Endometrial microvascular endothelial cells (primary cell): ENCODE measurements around the gene BBOX1. TPM values are rescaled to one million over a fixed set of nuclear protein-coding genes. Genes with fewer than 3 reads are reported as not detected.
"Not testable (repeated sequence)": the region's sequence is repeated elsewhere in the genome, so short reads cannot be mapped to it uniquely, and the experiment has no call there.

Source experiments
- in situ Hi-C: cut with HindIII; loops from 2 replicates; pipeline ENCODE4 v1.10.0; 2017; ENCODE audit warnings: low sequenced_read_pairs, low pct_unique_long_range_greater_than_20kb; ENCODE audit errors: inconsistent ontology term
- total RNA-seq: library from RNA; depleted of rRNA; stranded (reverse); fragments of >200 nt; gene quantifications from one replicate; pipeline ENCODE4 v1.2.3, GENCODE V29; 2015; ENCODE audit errors: inconsistent ontology term

The BBOX1 gene
- total RNA-seq, 1 donor from 2014 or later = not detected

DNA sequence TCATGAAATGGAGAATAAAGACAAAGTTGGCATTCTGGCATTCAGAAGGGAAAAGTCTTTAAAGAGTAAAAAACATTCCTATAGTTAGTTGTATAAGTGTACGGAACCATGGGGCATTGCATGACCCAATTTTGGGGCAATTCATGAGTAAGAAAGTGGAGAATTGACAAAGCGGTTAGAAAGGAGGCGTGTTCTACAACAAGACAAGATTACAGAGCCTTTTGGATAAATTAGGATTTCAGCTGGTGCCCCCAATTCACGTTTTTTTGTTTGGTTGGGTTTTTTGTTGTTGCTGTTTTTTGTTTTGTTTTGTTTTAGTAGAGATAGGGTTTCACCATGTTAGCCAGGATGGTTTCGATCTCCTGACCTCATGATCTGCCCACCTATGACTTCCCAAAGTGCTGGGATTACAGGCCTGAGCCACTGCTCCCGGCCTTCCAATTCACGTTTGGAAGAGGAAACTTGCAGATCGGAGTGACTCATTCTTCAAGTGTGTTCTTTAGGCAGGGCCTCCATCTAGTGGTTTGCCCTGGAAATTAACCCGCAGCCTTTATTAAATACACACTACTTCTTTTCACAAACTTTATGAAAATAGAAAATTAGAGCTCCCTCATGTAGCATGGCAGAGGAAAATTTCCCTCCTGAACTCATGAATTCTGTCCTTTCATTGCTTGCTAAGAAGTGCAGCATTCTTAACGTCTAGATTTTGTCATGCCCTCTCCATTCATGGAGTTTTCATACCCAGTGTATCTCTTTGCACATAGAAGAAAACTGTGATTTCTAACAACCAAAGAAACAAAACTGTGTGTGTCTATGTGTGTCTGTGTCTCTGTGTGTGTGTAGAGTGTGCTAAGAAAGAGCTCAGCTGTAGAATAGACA lies 118.1 kb downstream of the BBOX1 start:
- in situ Hi-C loops = no loop called here

DNA sequence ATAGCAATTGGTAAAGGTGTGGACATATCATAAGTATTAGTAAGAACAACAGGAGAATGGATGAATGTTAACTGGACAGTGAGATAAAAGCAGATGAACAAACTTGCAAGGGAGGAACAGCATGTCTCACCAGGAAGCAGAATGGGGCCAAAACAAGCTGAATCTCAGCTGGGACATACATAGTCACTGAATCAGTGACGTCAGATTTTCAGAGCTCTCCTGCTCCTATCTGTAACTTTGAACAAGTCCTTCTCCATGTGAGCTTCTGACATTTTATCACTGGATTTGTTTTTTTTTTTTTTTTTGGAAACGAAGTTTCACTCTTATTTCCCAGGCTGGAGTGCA lies 118.7 kb downstream of the BBOX1 start:
- in situ Hi-C loops = no loop called here

DNA sequence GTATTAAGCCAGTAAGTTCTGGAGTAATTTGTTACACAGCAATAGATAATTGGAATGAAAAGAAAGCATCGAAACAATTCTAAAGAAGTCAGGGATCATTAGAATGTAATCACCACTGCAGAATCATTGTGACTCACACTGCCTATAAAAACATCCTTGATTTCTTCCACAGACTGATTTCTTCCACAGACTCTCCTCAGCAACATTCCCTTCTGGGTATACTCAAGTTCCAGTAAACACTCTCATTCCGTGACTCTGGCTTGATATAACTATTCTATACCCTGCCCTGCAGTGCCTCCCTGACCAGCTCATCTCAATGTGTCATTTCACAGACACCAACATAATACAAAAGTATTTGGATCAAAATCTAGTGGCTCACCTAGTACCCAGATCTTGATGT lies 120.5 kb downstream of the BBOX1 start:
- in situ Hi-C loops = no loop called here

DNA sequence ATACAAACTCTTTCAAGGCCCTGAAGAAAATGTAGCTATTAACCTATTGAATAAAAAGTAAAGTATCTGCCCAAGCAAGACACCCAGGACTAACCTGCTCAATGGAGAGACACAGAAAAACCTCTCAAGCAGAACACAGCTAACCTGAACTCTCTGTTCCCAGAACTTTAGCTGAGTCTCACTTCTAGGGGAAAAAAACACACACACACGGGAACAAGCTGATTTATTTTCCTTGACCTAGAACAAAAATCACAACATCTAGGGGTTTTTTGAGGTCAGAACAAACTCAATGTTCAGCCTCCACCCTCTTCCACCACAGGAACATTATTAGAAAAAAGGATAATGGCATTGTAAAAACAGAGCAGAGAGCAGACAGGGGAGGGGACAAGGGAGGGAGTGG lies 121.6 kb downstream of the BBOX1 start:
- in situ Hi-C loops = no loop called here

DNA sequence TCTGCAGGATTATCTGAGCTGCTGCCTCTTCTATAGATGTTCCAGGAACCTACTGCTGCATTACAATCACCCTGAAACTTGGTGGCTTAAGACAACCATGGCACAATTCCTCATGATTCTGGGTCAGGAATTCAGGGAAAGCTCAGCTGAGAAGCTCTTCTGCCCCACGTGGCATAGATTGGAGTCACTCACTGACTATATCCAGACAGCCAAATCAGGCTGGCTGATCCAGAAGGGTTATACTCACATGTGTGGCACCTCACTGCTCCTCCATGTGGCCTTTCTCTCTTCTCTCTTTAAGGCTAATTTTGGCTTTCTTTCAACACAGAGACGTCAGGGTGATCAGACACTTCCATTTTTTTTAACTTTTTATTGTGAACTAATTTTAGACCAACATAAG lies 125.5 kb downstream of the BBOX1 start:
- in situ Hi-C loops = no loop called here

DNA sequence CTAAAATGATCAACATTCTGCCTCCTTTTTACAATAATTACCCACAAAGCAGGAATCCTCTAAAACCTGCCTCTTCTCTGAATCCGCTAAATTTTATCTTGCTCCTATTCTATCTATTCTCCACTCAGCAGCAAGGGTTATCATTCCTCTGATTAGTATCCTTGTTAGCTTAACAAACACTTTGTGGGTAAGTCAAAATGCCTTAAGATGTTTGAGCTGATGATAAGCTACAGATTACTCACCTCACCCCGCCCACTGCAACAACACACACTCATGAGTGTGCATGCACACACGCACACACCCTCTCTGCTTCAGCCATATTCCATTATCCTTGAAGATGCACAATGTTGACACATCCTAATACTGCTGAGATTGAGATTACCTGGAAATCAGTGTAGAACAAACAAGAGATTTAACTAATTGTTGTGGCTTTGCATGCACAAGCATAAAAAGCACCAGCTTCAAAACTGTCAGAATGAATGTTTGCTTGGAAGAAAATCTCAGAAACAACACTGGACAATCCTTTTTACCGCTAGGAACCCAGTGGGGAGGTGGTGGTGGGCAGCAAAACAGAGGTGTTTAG lies 130.9 kb downstream of the BBOX1 start:
- in situ Hi-C loops = no loop called here

DNA sequence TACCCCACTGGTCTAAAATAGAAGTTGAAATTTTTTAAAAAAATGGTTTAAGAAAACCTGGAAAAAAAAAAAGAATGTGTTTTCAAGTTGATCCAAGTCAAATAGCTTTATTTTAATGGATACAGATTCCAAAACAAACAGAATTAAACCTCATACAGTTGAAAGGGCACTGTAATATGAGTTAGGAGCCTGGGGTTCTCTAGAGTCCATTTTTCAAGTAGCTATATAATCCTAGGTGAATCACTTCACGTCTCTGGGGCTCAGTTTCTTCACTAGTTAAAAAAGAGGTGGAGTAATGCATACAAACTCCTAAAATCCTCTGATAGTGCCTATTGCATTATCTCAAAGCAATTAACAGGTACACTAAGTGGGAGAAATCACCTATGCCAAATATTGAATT lies 132.9 kb downstream of the BBOX1 start:
- in situ Hi-C loops = no loop called here

DNA sequence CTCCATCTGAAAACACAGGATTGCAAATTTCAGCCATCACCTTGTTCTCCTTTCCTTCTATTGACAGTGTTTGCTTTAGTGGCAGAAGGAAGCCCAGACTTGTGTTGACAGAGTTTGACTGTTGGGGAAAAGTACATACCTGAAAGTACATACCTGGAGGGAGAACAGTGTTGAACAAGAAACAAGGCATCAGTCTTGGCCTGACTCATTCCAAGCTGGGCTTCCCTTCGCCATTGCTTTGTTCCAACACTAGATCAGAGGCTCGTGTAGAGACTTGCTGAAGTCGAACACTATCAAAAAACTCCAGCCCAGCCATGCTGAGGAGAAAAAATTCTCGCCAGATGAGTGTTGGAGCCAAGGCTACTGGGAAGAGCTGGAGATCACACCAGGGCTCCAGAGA lies 133.4 kb downstream of the BBOX1 start:
- in situ Hi-C loops = no loop called here

DNA sequence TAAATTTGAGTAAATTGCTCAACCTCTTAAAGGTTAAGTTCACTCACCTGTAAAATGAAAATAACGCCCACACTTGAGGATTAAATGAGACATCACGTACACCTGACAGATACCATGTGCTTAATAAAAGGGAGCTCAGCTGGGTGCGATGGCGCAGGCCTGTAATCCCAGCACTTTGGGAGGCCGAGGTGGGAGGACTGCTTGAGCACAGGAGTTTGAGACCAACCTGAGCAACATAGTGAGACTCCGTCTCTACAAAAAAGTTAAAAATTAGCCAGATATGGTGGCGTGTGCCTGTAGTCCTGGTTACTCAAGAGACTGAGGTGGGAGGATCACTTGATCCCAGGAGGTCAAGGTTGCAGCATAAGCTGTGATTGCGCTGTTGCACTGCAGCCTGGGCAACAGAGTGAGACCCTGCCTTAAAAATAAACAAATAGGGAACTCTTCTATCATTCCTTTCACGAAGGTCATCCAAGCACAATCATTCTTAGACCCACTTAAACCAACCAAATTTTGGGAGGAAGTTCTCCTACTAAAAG lies 134.1 kb downstream of the BBOX1 start:
- in situ Hi-C loops = no loop called here

DNA sequence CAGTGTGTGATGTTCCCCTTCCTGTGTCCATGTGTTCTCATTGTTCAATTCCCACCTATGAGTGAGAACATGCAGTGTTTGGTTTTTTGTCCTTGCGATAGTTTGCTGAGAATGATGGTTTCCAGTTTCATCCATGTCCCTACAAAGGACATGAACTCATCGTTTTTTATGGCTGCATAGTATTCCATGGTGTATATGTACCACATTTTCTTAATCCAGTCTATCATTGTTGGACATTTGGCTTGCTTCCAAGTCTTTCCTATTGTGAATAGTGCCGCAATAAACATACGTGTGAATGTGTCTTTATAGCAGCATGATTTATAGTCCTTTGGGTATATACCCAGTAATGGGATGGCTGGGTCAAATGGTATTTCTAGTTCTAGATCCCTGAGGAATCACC lies 134.9 kb downstream of the BBOX1 start:
- in situ Hi-C loops = not testable (repeated sequence)

Other genes with a start within 250 kb of the BBOX1 start
- gene FIBIN, start 46.7 kb upstream of the BBOX1 start, total RNA-seq = not detected